Measurements from ENCODE around the gene TBC1D3.
"Not testable (repeated sequence)": the region's sequence is repeated elsewhere in the genome, so short reads cannot be mapped to it uniquely, and the experiment has no call there.

DNA sequence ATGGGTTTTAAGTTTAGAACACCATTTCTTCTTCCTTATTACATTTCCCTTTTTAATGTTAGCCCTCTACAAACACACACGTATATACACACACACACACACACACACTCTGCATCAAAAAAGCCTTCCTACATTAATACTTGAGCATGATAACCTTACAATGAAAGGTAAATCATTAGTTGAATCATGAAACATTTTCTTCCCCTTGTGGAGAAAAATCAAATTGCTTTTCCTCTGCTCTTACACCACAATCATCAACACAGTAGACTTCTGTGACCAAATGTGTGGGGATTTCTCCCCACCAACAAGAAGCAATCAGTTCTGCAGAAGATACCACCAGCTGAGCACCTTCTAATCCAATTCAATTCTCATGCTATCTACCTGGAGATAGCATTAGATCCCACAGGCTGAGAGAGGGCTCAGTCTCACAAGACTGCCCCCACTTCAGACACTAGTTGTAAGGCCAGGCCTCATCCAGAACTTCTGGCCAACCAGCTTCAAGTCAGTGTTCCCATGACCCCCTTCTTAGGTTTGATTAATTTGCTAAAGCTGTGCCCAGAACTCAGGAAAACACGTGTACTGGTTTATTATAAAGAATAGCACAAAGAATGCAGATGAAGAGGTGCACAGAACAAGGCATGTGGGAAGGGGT, 33.6 kb upstream of the TBC1D3 start:
- TF ChIP-seq, protein P1, sequence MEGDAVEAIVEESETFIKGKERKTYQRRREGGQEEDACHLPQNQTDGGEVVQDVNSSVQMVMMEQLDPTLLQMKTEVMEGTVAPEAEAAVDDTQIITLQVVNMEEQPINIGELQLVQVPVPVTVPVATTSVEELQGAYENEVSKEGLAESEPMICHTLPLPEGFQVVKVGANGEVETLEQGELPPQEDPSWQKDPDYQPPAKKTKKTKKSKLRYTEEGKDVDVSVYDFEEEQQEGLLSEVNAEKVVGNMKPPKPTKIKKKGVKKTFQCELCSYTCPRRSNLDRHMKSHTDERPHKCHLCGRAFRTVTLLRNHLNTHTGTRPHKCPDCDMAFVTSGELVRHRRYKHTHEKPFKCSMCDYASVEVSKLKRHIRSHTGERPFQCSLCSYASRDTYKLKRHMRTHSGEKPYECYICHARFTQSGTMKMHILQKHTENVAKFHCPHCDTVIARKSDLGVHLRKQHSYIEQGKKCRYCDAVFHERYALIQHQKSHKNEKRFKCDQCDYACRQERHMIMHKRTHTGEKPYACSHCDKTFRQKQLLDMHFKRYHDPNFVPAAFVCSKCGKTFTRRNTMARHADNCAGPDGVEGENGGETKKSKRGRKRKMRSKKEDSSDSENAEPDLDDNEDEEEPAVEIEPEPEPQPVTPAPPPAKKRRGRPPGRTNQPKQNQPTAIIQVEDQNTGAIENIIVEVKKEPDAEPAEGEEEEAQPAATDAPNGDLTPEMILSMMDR (IDR thresholded peaks at IDR 0.05), result not testable (repeated sequence)
- TF ChIP-seq POLR2A (IDR thresholded peaks at IDR 0.05; ENCODE audit: low read depth); EP300 (IDR thresholded peaks at IDR 0.05); POLR2AphosphoS5 (IDR thresholded peaks at IDR 0.05): not testable (repeated sequence)

Measured in esophagus muscularis mucosa (tissue), 4 donors.